ENCODE measurements around the gene USP11. TPM values are rescaled to one million over a fixed set of nuclear protein-coding genes. Genes with fewer than 3 reads are reported as not detected.

USP11 gene
- total and polyA plus RNA-seq, 8 donors = 36.2 to 126 (median 113) TPM

GRCh38 chrX:47200385-47201150 is 32.2 kb upstream of the USP11 start:
- H3K27me3 ChIP-seq = no peaks in the 10 kb centered on the region
- no peak for DNase-seq
- no peak overlapping the region for H3K27ac ChIP-seq
- no peak overlapping the region for H3K4me3 ChIP-seq
- H3K9me3 ChIP-seq = no peaks in the 10 kb centered on the region
- ATAC-seq = peak; percentile 37
- intact Hi-C loops (cut with DNase I) = no loop called here
- TF ChIP-seq, protein P1, sequence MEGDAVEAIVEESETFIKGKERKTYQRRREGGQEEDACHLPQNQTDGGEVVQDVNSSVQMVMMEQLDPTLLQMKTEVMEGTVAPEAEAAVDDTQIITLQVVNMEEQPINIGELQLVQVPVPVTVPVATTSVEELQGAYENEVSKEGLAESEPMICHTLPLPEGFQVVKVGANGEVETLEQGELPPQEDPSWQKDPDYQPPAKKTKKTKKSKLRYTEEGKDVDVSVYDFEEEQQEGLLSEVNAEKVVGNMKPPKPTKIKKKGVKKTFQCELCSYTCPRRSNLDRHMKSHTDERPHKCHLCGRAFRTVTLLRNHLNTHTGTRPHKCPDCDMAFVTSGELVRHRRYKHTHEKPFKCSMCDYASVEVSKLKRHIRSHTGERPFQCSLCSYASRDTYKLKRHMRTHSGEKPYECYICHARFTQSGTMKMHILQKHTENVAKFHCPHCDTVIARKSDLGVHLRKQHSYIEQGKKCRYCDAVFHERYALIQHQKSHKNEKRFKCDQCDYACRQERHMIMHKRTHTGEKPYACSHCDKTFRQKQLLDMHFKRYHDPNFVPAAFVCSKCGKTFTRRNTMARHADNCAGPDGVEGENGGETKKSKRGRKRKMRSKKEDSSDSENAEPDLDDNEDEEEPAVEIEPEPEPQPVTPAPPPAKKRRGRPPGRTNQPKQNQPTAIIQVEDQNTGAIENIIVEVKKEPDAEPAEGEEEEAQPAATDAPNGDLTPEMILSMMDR (IDR thresholded peaks at IDR 0.05) = no peak
- peaks cover 0 to 74% of the 10 kb centered on the region in 2 donors for H3K36me3 ChIP-seq
- peaks cover 23 to 24% of the 10 kb centered on the region in 2 donors for H3K4me1 ChIP-seq

GRCh38 chrX:47201345-47201944 is 31.4 kb upstream of the USP11 start:
- no peak for DNase-seq
- intact Hi-C loops (cut with DNase I) = no loop called here
- H3K27ac ChIP-seq = no peak overlapping the region
- H3K27me3 ChIP-seq = no peaks in the 10 kb centered on the region
- no peak for ATAC-seq
- H3K9me3 ChIP-seq = no peaks in the 10 kb centered on the region
- TF ChIP-seq, protein P1 (IDR thresholded peaks at IDR 0.05) = no peak
- no peak overlapping the region for H3K4me3 ChIP-seq
- peaks cover 0 to 82% of the 10 kb centered on the region in 2 donors for H3K36me3 ChIP-seq
- H3K4me1 ChIP-seq = peaks cover 14 to 16% of the 10 kb centered on the region in 2 donors

- Histone ChIP-seq H3K27ac (no peak overlapping the region), H3K4me1 (peaks cover 6 to 9% of the 10 kb centered on the region in 2 donors), H3K36me3 (peaks cover 0 to 91% of the 10 kb centered on the region in 2 donors), H3K27me3 (no peaks in the 10 kb centered on the region), H3K9me3 (no peaks in the 10 kb centered on the region), H3K4me3 (no peak overlapping the region)
- ATAC-seq (no peak), DNase-seq (no peak)
- TF ChIP-seq, protein P1 (IDR thresholded peaks at IDR 0.05) = no peak
- intact Hi-C loops (cut with DNase I) = no loop called here
Measured at GRCh38 chrX:47202316-47202715, 30.5 kb upstream of the USP11 start.

- DNase-seq = no peak
- Histone ChIP-seq H3K27ac (no peak overlapping the region), H3K36me3 (peaks cover 0 to 97% of the 10 kb centered on the region in 2 donors), H3K4me1 (peaks cover 0 to 5% of the 10 kb centered on the region in 2 donors), H3K27me3 (no peaks in the 10 kb centered on the region), H3K9me3 (no peaks in the 10 kb centered on the region), H3K4me3 (no peak overlapping the region)
- intact Hi-C loops (cut with DNase I) = no loop called here
- TF ChIP-seq, protein P1 (IDR thresholded peaks at IDR 0.05) = no peak
- ATAC-seq = peak; percentile 9
Measured at GRCh38 chrX:47202877-47203276, 29.9 kb upstream of the USP11 start.

DNA sequence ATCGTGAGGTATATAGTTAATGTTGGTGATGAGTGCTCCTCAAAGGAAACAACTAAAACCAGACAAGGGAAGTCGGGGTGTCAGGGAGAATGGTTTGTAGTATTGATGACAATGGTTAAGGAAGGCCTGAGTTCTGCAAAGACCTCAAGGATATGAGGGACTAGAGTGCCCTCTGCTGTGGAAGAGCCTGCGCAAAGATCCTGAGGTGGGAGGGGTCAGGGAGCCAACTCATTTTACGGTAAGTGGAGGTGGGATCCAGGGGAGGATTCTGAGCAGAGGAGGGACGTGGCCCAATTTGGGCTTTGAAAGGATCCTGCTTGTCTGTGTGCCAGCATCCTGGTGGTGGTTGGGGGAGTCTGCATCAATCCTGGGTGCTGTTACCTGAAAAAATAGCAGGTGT is 27.8 kb upstream of the USP11 start:
- H3K36me3 ChIP-seq = peaks cover 0 to 98% of the 10 kb centered on the region in 2 donors
- DNase-seq (no peak), ATAC-seq (no peak)
- TF ChIP-seq, protein P1 (IDR thresholded peaks at IDR 0.05) = no peak
- no peaks in the 10 kb centered on the region for H3K27me3 ChIP-seq
- no peaks in the 10 kb centered on the region for H3K4me1 ChIP-seq
- intact Hi-C loops (cut with DNase I) = no loop called here
- H3K9me3 ChIP-seq = no peaks in the 10 kb centered on the region
- H3K27ac ChIP-seq = no peak overlapping the region
- no peak overlapping the region for H3K4me3 ChIP-seq
